Activated B cell treated with CpG ODN at 0.5 μM for 24 hours (primary cell): ENCODE results near the gene RPS6KL1. TPM values are rescaled to one million over a fixed set of nuclear protein-coding genes. Genes with fewer than 3 reads are reported as not detected.

ENCODE experiments used
- ATAC-seq: fragments of 200-7000 bp; cut with Tn5 transposase; one replicate; pipeline ENCODE4 v1.10.0; 2021; ENCODE audit warnings: low read depth, mild to moderate bottlenecking, moderate library complexity
- CTCF ChIA-PET: fragments of 350-600 bp; sonication (Branson Sonifier 250); formaldehyde crosslinking; loops from one replicate; lab custom pipeline; 2021; ENCODE audit warnings: antibody characterized with exemption; lab: Charles Lee
- POLR2A ChIA-PET: fragments of 350-600 bp; sonication (Branson Sonifier 250); formaldehyde crosslinking; loops from one replicate; lab custom pipeline; 2021; ENCODE audit warnings: antibody characterized with exemption; lab: Charles Lee
- DNase-seq: peaks from one replicate; pipeline ENCODE4 v3.0.0; 2022
- H3K27ac Mint-ChIP-seq: one replicate; pipeline ENCODE4 v1.8.0; 2020; ENCODE audit warnings: mixed read lengths
- H3K27me3 Mint-ChIP-seq: one replicate; pipeline ENCODE4 v1.8.0; 2021; ENCODE audit warnings: mixed read lengths
- H3K36me3 Mint-ChIP-seq: one replicate; pipeline ENCODE4 v1.8.0; 2021; ENCODE audit warnings: low read depth, mixed read lengths
- H3K4me1 Mint-ChIP-seq: one replicate; pipeline ENCODE4 v1.8.0; 2021; ENCODE audit warnings: mixed read lengths
- H3K4me3 Mint-ChIP-seq: one replicate; pipeline ENCODE4 v1.8.0; 2020; ENCODE audit warnings: mild to moderate bottlenecking, mixed read lengths
- H3K9me3 Mint-ChIP-seq: one replicate; pipeline ENCODE4 v1.8.0; 2020; ENCODE audit warnings: mixed read lengths
- CTCF ChIP-seq: fragments of 200-600 bp; IDR thresholded peaks from one replicate; pipeline ENCODE4 v1.8.0; 2022; ENCODE audit warnings: antibody characterized with exemption, mild to moderate bottlenecking
- intact Hi-C: fragments of 100-400 bp; cut with micrococcal nuclease; formaldehyde crosslinking; loops from one replicate; pipeline ENCODE4 v1.15.1; 2024
- total RNA-seq: library from RNA; stranded (reverse); gene quantifications from 2 replicates; pipeline ENCODE4 v1.2.3, GENCODE V29; 2022

Gene RPS6KL1
- total RNA-seq, 1 donor from 2014 or later, result 5.2 TPM

DNA sequence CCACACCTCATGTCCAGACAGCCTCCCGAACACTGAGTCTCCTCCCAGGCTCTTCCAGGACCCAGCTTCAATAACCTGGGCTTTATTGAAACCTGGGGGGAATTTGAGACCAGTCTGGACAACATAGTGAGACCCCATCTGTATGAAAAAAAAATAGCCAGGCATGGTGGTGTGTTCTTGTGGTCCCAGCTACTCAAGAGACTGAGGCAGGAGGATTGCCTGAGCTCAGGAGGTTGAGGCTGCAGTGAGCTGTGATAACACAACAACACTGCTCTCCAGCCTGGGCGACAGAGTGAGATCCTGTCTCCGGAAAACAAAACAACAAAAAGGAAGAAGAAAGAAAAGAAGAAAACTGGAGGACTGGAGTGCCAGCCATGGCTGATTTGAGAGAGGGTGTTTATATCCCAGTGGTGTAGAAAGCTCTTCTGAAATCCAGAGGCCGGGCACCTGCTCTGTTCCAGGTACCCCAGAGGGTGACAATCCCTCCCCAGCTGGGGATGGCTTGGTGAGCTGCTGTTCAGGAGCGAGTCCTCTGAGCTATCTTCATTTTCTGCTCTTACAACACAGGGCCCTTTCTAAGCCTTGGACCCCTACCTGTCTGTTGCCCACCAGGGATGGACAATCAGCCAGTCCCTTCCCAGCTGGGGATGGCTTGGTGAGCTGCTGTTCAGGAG lies 38.3 kb upstream of the RPS6KL1 start:
- Mint-ChIP-seq H3K4me1 (peaks cover 20% of the 10 kb centered on the region), H3K36me3 (no peaks in the 10 kb centered on the region), H3K27ac (no peak overlapping the region), H3K4me3 (no peak overlapping the region), H3K9me3 (no peaks in the 10 kb centered on the region), H3K27me3 (peaks cover 2% of the 10 kb centered on the region)
- DNase-seq, result no peak
- intact Hi-C loops, result loop anchor here (5.0 kb wide), 1 partner anchor 41 kb away; the partner anchor contains the start of gene EIF2B2
- POLR2A ChIA-PET, result interaction anchor here (1.2 to 1.4 kb wide), 3 partner anchors 24 to 50 kb away, joined by 3 to 7 read pairs (median 4); partner anchors contain the start of gene EIF2B2
- no peak for ATAC-seq
- CTCF ChIA-PET, result interaction anchor here (0.9 to 1.7 kb wide), 4 partner anchors 16 to 127 kb away, joined by 3 to 8 read pairs (median 4); no protein-coding TSS in a partner anchor
- TF ChIP-seq CTCF, result no peak

DNA sequence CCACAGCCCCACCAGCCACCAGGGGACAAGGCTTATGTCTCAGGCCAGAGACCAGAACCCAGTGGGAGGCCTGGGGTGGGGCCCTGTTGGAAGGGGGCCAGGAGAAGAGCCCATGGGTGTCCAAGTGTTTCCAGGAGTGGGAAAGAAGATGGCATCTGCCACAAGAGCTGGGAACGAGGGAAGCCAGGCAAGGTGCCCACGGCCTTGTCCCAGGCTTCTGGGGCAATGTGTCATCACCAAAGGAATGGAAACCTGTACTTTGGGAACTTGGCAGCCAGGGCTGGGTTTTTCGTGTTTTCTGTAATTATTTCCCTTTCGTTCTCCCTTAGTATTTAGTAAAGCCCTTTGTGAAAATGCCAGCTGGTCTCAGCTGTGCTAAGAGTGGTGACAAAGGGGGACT lies 37.7 kb upstream of the RPS6KL1 start:
- Mint-ChIP-seq H3K36me3 (no peaks in the 10 kb centered on the region), H3K27ac (no peak overlapping the region), H3K9me3 (no peaks in the 10 kb centered on the region), H3K27me3 (peaks cover 4% of the 10 kb centered on the region), H3K4me1 (peaks cover 20% of the 10 kb centered on the region), H3K4me3 (no peak overlapping the region)
- ChIA-PET CTCF (interaction anchor here (0.9 kb wide), 2 partner anchors 18 to 128 kb away, joined by 3 to 4 read pairs; no protein-coding TSS in a partner anchor), POLR2A (no interaction called here)
- DNase-seq (no peak), ATAC-seq (no peak)
- intact Hi-C loops, result loop anchor here (5.0 kb wide), 1 partner anchor 42 kb away; the partner anchor contains the start of gene EIF2B2
- TF ChIP-seq CTCF, result no peak

DNA sequence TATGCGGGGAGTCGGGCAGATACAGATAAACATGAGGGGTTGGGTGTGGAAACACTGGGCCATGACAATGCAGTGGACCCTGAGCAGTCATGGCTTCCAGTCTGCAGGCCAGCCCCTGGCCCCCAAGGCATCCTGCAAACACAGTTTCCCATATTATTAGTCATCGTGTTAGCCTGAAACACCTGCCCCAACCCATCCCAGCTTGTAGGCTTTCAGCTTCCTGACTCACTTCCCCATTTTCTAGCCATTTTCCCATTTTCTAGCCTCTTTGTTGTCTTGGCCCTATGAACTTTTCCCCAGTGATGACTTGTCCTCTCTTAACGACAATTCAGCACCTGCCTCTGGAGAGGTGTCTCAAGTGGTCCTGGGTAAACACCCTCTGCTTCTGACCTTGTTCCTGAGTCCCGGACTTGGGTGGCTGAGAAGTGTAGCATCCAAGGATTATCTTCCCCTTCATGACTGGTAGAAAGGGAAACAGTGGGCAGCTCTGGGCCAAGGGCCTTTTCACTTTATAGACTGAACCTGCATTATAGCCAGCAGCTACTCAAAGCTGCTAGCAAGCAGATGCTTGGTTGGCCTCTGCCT lies 36.6 kb upstream of the RPS6KL1 start:
- no peak for TF ChIP-seq CTCF
- ChIA-PET POLR2A (no interaction called here), CTCF (no interaction called here)
- Mint-ChIP-seq H3K4me1 (peaks cover 20% of the 10 kb centered on the region), H3K27me3 (peaks cover 4% of the 10 kb centered on the region), H3K4me3 (no peak overlapping the region), H3K36me3 (no peaks in the 10 kb centered on the region), H3K9me3 (no peaks in the 10 kb centered on the region), H3K27ac (no peak overlapping the region)
- DNase-seq (no peak), ATAC-seq (no peak)
- intact Hi-C loops, result loop anchor here (5.0 kb wide), 1 partner anchor 43 kb away; the partner anchor contains the start of gene EIF2B2

DNA sequence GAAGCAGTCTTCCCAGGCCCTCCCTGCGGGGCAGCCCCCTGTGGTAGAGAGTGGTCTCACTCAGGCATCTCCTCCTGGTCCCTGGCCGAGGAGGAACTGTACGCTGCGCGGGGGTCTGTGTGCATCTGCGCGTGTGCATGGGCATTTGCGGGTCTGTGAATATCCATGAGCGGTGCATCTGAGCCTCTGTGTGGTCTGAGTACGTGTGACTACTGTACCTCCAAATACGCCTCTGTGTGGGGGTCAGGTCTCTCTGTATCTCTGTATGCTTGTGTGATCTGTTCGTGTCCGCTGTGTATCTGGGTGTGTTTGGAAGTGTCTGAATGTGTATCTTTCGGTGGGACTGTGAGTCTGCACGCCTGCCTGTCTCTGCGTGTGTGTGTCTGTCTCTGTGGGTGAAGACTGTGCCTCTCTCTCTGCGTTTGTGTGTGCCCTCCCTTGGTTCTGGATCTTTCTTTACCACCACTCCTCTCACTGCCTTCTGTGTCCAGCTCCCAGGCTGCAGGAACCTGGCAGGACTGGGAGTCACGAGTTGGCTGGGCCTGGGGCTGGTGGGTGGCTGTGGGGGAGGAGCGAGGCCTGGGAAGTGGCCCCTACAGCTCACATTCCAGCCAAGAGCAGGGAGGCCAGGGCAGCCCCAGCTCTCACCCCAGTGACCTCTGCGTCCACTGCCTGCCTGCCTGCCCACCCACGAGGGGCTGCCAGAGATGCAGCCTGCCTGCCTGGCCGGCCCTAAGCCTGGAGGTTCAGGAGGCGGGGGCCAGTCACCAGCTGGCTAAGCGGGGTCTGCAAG lies 33.4 kb upstream of the RPS6KL1 start:
- no peak for TF ChIP-seq CTCF
- Mint-ChIP-seq H3K4me1 (peaks cover 2% of the 10 kb centered on the region), H3K9me3 (no peaks in the 10 kb centered on the region), H3K27me3 (peaks cover 9% of the 10 kb centered on the region), H3K36me3 (no peaks in the 10 kb centered on the region), H3K4me3 (peak overlapping the region; percentile 16), H3K27ac (no peak overlapping the region)
- POLR2A ChIA-PET, result no interaction called here
- ATAC-seq, result no peak
- CTCF ChIA-PET, result no interaction called here
- no peak for DNase-seq
- intact Hi-C loops, result no loop called here

GRCh38 chr14:74956027-74956279 lies 32.9 kb upstream of the RPS6KL1 start:
- intact Hi-C loops, result no loop called here
- ChIA-PET CTCF (no interaction called here), POLR2A (no interaction called here)
- Mint-ChIP-seq H3K36me3 (no peaks in the 10 kb centered on the region), H3K9me3 (no peaks in the 10 kb centered on the region), H3K27ac (no peak overlapping the region), H3K27me3 (peaks cover 9% of the 10 kb centered on the region), H3K4me3 (no peak overlapping the region), H3K4me1 (no peaks in the 10 kb centered on the region)
- ATAC-seq (no peak), DNase-seq (no peak)
- TF ChIP-seq CTCF, result no peak
